NB4 (cell line): Measurements from ENCODE around the gene MS4A2.

ENCODE experiments used
- DNase-seq: peaks from one replicate; pipeline ENCODE4 v3.0.0; 2010; ENCODE audit warnings: low read depth
- H3K4me3 ChIP-seq: one replicate; pipeline ENCODE4 v1.5.1; 2011; ENCODE audit warnings: mild to moderate bottlenecking, low read depth, low read length, moderate library complexity
- CTCF ChIP-seq: IDR thresholded peaks from one replicate; pipeline ENCODE4 v1.5.1; 2012; ENCODE audit warnings: low read depth, low read length
- MYC ChIP-seq: IDR thresholded peaks from 2 replicates; pipeline ENCODE4 v1.6.1; 2011; ENCODE audit warnings: low read depth, low read length
- POLR2A ChIP-seq: IDR thresholded peaks from 2 replicates; pipeline ENCODE4 v1.6.1; 2011; ENCODE audit warnings: mild to moderate bottlenecking; ENCODE audit not compliant: insufficient read length; ENCODE audit errors: extremely low read depth
- TF ChIP-seq, protein P1 (sequence below): IDR thresholded peaks from 2 replicates; pipeline ENCODE4 v1.6.1; 2011; ENCODE audit warnings: low read depth, low read length

MS4A2 gene

GRCh38 chr11:60084631-60085273 lies 3.7 kb upstream of the MS4A2 start:
- no peak for DNase-seq
- no peak for TF ChIP-seq CTCF
- TF ChIP-seq MYC, result no peak
- no peak overlapping the region for H3K4me3 ChIP-seq

- no peak overlapping the region for H3K4me3 ChIP-seq
- DNase-seq, result no peak
- TF ChIP-seq, protein P1, sequence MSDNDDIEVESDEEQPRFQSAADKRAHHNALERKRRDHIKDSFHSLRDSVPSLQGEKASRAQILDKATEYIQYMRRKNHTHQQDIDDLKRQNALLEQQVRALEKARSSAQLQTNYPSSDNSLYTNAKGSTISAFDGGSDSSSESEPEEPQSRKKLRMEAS, result no peak
- TF ChIP-seq MYC, result no peak
- no peak for TF ChIP-seq CTCF
- TF ChIP-seq POLR2A, result no peak
Observed at GRCh38 chr11:60085909-60086308, 2.6 kb upstream of the MS4A2 start.

GRCh38 chr11:60087239-60087638 lies 1.2 kb upstream of the MS4A2 start:
- no peak for TF ChIP-seq MYC
- TF ChIP-seq, protein P1, result no peak
- TF ChIP-seq CTCF, result no peak
- TF ChIP-seq POLR2A, result no peak
- DNase-seq, result no peak
- no peak overlapping the region for H3K4me3 ChIP-seq

- TF ChIP-seq, protein P1, result no peak
- no peak for TF ChIP-seq POLR2A
- no peak for TF ChIP-seq CTCF
- TF ChIP-seq MYC, result no peak
- no peak overlapping the region for H3K4me3 ChIP-seq
- no peak for DNase-seq
Observed at GRCh38 chr11:60095477-60096120, 7.1 kb downstream of the MS4A2 start.

GRCh38 chr11:60097189-60097588 lies 8.7 kb downstream of the MS4A2 start:
- no peak for DNase-seq
- TF ChIP-seq POLR2A (no peak), CTCF (no peak), MYC (no peak)
- TF ChIP-seq, protein P1, result no peak
- H3K4me3 ChIP-seq, result no peak overlapping the region

DNA sequence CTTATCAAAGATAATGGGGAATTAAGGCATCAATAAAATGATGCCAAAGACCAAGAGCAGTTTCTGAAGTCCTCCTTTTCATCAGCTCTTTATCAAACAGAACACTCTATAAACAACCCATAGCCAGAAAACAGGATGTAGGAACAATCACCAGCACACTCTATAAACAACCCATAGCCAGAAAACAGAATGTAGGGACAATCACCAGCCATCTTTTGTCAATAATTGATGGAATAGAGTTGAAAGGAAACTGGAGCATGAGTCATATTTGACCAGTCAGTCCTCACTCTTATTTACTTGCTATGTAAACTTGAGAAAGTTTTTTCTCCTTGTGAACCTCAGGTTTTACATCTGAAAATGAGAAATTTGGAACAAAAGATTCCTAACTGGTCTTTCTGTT lies 10.0 kb downstream of the MS4A2 start:
- no peak overlapping the region for H3K4me3 ChIP-seq
- no peak for TF ChIP-seq POLR2A
- no peak for TF ChIP-seq CTCF
- TF ChIP-seq, protein P1, result no peak
- TF ChIP-seq MYC, result no peak
- DNase-seq, result no peak
